GM19467 (cell line): ENCODE results near the gene KRTAP10-3.

Source experiments
- ATAC-seq: cut with Tn5 transposase; IDR thresholded peaks from one replicate; pipeline ENCODE4 v1.9.1; 2021; ENCODE audit warnings: mild to moderate bottlenecking, moderate library complexity; ENCODE audit not compliant: unreplicated experiment

The KRTAP10-3 gene

DNA sequence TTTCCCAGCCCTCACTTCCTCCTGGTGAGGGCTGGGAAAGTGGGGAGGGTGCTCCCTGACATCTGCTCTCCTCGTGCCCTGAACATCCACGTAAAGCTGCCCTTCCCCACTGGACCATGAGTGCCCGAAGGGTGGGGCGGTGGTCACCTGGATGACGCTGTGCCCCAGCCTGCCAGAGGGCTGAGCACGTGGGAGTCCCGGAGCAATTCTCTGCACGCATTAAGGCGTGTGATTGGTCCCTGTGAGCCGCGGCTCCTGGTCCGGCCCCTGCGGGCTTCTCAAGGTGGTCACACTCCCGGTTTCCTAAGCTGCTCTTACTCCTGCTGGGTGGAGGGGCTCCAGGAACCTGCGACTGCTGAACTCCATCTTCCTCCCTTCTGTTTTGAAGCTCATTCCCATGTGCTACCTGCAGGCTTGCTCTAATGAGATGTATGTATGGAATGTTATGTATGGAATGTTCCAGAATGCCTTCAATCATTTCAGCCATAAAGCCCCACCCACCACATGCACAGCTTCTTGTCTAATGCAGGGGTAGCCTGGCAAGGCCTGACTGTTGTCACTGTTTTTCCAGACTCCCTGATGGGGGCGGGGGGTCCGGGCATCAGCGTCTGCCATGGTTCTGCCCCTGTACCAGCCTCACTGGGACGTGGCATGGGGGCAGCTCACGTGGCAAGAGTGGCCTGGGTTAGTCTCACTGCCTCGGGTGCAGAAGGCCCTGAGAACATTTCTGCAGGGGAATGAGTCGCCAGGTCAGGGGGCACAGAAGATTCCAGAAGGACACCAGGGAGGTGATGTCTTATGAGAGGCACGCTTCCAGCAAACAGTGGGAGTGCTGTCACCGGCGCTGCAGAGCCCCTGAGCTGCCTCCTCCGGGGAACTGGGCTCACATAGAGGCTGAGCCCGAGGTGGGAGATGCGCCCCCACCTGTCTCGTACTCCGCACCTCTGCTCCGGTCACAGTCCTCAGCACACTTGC lies 38.0 kb downstream of the KRTAP10-3 start:
- ATAC-seq: no peak

DNA sequence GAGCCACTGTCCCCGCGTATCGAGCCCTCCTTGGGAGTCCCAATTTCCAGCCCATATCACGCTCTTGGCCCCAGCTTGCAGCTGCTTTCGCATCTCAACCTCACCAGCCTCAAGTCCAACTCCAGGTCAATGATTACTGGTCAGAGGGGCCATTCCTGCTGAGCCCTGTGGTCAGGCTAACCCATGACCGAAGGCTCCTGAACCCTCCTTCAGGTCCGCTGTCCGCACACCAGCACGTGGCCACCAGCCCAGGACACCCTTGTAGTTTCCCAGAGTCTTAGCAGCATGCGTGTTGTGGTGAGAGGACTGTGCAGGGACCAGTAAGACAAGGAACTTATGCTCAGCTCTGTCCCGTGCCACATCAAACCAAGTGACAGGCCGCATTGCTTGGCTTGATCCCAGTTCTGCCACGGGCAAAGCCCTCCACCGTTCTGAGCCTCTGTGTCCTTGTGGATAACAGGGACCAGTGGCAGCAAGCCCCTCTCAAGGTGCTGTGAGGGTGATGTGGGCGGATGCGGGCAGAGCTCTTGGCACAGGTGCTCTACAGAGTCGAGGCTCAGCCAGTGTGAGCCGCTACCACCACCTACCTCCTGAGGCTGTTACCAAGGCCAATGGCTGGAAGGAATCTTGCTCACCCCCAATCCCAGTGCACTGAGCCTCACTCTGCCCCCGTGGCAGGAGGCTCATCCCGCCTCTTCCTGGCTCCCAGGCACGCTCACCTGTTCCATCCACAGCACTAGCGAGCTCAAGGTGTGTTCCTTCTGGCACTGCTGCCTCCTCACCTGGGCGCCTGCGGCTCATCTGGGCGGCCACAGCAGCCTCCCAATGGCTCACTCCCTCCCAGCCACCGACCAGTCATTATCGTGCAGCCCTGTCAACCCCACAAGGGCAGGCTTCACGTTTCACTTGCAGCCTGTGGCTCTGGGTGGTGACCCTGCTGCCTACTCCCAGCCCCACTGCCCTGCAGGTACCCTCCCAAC lies 39.0 kb downstream of the KRTAP10-3 start:
- no peak for ATAC-seq

GRCh38 chr21:44518686-44519085 lies 39.9 kb downstream of the KRTAP10-3 start:
- ATAC-seq: no peak

DNA sequence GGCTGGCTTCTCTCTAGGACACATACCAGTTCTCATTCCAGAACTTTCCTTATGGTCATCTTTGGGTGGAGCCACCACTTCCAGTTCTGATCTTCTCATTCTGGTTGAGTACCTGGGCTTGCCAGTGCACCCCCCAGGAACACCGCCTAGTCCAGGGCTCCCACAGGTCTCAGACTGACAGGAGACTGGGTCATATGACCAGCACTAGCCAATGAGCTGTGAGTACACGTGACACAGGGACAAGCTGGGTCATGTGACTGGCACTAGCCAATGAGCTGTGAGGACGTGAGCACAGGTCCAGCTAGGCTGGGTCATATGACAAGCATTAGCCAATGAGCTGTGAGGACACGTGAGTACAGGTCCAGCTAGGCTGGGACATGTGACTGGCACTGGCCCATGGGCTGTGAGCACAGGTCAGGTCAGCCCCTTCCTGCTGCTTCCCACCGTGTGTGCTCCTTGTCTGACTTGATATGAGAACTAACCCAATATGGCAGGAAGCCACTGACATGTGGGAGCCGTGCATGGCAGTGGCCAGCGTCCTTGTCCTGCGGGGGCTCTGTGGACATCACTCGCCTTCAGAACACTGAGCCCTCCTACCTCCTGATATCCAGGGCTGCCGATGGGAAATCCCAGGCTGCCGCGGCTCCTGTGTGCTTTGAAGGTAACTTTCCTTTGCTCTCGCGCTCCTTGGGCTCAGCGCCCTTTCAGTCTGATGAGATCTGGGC lies 41.3 kb downstream of the KRTAP10-3 start:
- no peak for ATAC-seq

DNA sequence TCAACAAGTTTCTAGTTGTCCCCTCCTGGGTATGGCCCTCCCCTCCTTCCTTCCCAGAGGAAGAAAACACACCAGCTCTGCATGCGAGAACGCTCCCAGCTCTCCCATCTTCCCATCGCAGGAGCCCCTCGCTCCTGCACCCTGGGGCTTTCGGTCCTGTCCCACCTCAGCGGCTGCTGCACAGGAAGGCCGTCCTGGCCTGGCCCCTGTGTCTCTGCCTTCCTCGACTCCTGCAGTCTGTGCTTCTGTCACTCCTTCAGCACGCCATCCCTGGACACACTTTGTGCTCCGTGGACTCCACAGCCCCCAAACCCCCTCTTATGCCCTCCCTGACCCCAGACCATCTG lies 41.8 kb downstream of the KRTAP10-3 start:
- ATAC-seq: no peak

- no peak for ATAC-seq
These were observed 42.3 kb downstream of the KRTAP10-3 start for GRCh38 chr21:44516342-44516741.

DNA sequence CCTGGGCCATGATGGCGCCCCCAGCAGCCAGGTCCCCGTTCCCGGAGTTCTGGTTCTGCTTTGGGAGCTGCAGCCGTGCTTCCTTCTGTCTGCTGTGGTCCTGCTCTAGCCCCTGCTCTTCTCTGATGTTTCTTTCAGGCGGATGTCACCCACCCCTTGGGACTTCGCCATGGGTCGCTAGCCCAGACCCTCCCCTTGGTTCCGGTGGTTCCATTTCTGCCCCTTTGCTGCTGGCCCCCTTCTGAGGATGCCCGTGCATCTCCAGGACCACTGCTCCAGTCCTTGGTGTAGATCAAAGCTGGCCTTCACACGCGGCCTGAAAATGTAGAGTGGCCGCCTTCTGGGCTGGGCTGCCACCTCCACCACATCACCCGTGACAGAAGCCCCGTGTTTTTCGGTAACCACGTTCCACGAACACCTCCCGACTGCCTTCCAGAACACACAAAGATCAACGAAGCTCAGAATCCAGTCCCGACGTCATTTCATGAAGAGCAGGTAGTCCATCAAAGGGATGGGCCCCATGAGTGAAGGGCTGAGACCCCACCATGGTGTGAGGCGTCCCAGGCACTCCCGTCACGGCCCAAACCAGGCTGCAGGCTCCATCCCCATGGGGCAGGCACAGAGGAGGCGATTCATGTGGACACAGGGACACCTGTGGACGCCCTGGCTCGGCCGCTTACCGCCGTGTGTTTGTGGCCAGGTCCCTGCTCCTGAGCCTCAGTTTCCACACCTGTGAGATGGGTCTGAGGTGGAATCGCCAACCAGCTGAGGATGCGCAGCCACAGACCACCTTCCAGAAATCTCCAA lies 43.0 kb downstream of the KRTAP10-3 start:
- ATAC-seq: no peak

DNA sequence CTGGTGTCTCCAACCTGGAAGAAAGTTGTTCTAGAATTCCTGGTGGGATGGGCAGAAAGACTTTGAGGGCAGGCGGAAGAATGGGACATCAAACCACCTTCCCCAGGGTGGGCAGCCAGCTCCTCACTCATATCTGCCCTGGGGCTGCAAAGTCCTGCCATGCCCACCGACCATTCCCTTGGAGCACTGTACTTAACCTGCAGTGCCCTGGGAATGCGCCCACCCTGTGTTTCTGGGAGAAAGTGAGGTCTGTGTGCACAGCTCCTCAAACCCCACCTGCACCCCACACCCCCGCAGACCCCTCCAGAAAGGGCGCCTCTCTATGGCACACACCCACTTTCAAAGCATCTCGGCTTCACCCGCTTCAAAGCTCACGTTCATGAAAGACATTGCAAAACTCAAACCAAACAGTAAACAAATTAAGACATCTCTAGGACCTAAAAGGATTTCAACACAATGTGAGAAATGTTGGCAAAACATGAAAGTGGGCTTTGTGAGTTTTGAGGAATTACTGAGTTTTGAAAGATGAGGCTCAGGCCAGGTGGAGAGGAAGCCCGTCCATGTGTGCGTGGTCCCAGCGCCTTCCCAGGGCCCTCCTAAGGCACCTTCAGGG lies 43.7 kb downstream of the KRTAP10-3 start:
- ATAC-seq: no peak

DNA sequence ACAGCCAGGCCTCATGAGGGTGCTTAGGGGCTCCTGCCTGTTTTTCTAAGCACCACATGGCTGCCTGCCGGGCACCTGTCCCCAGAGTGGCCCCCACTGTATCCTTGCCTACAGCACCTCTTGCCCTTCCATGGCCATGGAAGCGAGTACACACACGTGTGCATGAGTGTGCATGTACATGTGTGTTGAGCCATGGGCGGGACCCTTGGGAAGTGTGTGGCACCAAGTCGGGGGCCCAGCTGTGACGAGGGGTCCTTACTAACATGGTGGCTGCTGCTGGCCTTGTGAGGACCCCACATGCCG lies 44.4 kb downstream of the KRTAP10-3 start:
- ATAC-seq: no peak

GRCh38 chr21:44513389-44514217 lies 45.0 kb downstream of the KRTAP10-3 start:
- ATAC-seq: no peak

- ATAC-seq: no peak
These were observed 45.9 kb downstream of the KRTAP10-3 start for GRCh38 chr21:44512496-44513388.

GRCh38 chr21:44511938-44512275 lies 46.7 kb downstream of the KRTAP10-3 start:
- ATAC-seq: no peak

DNA sequence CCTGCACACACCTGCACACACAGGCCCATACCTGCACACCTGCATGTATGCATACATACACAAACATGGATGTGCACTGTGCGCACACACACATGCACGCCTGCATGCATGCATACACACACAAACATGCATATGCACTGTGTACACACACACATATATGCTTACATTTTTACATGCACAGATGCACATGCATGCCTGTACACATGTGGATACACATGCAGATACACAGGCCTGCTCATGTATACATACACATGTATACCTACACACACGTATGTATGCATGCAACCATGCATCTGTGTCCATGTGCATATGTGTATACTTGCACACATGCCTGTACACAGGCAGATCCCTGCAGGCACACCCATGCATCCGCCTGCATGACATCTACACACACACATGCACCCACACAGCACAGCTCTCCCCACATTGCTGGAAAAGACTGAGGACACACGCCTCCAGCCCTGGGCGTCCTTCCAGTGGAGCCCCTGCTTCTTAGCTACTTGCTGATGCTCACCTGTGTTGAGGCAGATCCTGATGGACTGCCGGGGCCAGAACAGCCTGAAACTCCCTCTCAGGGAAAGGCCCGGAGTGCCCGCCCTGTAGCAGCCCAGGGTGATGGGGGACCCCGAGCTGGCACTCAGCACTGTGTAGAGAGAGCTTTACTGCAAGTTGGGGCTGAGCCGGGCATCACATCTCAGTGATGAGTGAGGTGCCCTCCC lies 47.2 kb downstream of the KRTAP10-3 start:
- ATAC-seq: no peak

DNA sequence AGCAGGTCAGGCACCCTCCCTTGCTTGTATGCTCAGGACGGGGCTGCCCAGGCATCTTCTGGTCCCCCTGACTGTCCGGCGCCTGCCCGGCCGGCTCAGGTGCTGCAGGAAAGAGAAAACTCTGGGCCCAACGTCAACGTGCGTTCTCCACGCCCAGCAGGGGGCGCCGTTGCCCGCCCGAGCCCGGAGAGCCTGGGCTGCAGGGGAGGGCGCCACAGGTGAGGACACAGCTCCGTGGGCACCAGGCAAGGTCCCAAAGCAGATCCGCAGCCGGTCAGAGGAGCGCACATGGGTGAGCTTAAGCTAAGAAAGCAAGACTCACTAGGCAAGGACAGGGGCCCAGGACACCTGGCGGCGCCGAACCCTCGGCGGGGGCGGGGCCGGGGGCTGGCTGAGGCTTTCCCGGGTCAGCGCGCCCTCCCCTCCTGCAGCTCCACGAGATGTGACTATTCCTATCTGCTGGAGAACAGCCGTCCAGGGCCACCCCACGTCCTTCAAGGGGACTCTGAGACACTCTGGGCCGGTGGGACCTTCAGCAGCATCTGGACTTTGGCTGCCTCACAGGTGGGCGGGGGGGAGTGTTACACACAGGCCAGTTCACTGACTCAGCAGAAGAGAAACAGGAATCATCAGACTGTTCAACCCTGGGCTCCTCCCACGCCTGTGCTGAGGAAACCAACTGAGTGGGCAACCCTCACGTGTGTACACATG lies 47.9 kb downstream of the KRTAP10-3 start:
- no peak for ATAC-seq

GRCh38 chr21:44510109-44510507 lies 48.5 kb downstream of the KRTAP10-3 start:
- no peak for ATAC-seq

DNA sequence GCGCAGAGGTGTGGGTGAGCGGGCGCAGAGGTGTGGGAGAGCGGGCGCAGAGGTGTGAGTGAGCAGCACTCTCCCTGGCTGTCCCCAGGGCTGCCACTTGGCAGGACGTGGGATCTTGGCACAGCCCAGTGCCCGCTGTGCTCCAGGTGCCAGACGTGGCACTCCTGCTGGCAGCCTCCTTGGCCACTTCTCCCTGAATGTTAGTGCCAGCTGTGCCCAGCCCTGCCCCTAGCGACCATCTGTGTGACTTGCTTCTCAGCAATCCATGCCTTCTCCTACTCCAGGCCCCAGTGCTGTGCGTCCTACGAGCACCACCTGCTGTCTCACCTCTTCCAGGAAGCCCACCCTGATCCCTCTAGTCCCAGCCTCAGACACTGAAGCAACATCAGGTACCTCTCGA lies 49.1 kb downstream of the KRTAP10-3 start:
- no peak for ATAC-seq
